ENCODE data around the gene SERPINB5. TPM values are rescaled to one million over a fixed set of nuclear protein-coding genes. Genes with fewer than 3 reads are reported as not detected.

The SERPINB5 gene
- total and polyA plus RNA-seq, 2 experiments from 2014 or later, result 0.16 TPM; not detected in 1

GRCh38 chr18:63470751-63471150 is 6.0 kb upstream of the SERPINB5 start:
- Histone ChIP-seq H3K4me1 (ENCODE audit: insufficient read depth) (no peaks in the 10 kb centered on the region), H3K27me3 (ENCODE audit: insufficient read depth) (no peaks in the 10 kb centered on the region), H3K27ac (ENCODE audit: low read depth) (no peak overlapping the region), H3K9me2 (ENCODE audit: insufficient read depth) (no peaks in the 10 kb centered on the region), H3F3A (replicated peaks; ENCODE audit: low read depth) (no peaks in the 10 kb centered on the region), H4K20me1 (replicated peaks; ENCODE audit: insufficient read depth) (no peaks in the 10 kb centered on the region), H2AFZ (peak overlapping the region; percentile 84; the same call in 1 of the 2 replicates), H3K79me2 (replicated peaks; ENCODE audit: insufficient read depth) (no peaks in the 10 kb centered on the region), H3K4me2 (no peak overlapping the region), H3K4me3 (no peak overlapping the region), H3K36me3 (ENCODE audit: insufficient read depth) (no peaks in the 10 kb centered on the region)
- ATAC-seq (no peak), DNase-seq (ENCODE audit: low spot score) (no peak)
- no peaks in the 10 kb centered on the region for H3K4me1 Mint-ChIP-seq
- H3K36me3 Mint-ChIP-seq (ENCODE audit: low read depth), result no peaks in the 10 kb centered on the region
- no peak overlapping the region for H3K27ac Mint-ChIP-seq
- TF ChIP-seq ZNF331 (CRISPR knock-in tag; IDR thresholded peaks at IDR 0.05; ENCODE audit: low read depth) (no peak), EZH2 (IDR thresholded peaks at IDR 0.05; ENCODE audit: low read depth, unreplicated experiment) (no peak), POLR2AphosphoS5 (IDR thresholded peaks at IDR 0.05; ENCODE audit: low read depth) (no peak), ZNF114 (CRISPR knock-in tag; IDR thresholded peaks at IDR 0.05) (no peak), CREB1 (CRISPR knock-in tag; IDR thresholded peaks at IDR 0.05; ENCODE audit: low read depth) (no peak), NANOG (IDR thresholded peaks at IDR 0.05; ENCODE audit: borderline replicate concordance) (no peak), STAT1 (IDR thresholded peaks at IDR 0.05; ENCODE audit: unreplicated experiment) (no peak), JUNB (IDR thresholded peaks at IDR 0.05; ENCODE audit: unreplicated experiment) (no peak), ZNF462 (CRISPR knock-in tag; IDR thresholded peaks at IDR 0.05) (no peak), EZH2phosphoT487 (IDR thresholded peaks at IDR 0.05; ENCODE audit: unreplicated experiment) (no peak)
- TF ChIP-seq, protein P1, sequence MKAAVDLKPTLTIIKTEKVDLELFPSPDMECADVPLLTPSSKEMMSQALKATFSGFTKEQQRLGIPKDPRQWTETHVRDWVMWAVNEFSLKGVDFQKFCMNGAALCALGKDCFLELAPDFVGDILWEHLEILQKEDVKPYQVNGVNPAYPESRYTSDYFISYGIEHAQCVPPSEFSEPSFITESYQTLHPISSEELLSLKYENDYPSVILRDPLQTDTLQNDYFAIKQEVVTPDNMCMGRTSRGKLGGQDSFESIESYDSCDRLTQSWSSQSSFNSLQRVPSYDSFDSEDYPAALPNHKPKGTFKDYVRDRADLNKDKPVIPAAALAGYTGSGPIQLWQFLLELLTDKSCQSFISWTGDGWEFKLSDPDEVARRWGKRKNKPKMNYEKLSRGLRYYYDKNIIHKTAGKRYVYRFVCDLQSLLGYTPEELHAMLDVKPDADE (IDR thresholded peaks at IDR 0.05), result no peak
- TF ChIP-seq, protein P2, sequence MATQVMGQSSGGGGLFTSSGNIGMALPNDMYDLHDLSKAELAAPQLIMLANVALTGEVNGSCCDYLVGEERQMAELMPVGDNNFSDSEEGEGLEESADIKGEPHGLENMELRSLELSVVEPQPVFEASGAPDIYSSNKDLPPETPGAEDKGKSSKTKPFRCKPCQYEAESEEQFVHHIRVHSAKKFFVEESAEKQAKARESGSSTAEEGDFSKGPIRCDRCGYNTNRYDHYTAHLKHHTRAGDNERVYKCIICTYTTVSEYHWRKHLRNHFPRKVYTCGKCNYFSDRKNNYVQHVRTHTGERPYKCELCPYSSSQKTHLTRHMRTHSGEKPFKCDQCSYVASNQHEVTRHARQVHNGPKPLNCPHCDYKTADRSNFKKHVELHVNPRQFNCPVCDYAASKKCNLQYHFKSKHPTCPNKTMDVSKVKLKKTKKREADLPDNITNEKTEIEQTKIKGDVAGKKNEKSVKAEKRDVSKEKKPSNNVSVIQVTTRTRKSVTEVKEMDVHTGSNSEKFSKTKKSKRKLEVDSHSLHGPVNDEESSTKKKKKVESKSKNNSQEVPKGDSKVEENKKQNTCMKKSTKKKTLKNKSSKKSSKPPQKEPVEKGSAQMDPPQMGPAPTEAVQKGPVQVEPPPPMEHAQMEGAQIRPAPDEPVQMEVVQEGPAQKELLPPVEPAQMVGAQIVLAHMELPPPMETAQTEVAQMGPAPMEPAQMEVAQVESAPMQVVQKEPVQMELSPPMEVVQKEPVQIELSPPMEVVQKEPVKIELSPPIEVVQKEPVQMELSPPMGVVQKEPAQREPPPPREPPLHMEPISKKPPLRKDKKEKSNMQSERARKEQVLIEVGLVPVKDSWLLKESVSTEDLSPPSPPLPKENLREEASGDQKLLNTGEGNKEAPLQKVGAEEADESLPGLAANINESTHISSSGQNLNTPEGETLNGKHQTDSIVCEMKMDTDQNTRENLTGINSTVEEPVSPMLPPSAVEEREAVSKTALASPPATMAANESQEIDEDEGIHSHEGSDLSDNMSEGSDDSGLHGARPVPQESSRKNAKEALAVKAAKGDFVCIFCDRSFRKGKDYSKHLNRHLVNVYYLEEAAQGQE (IDR thresholded peaks at IDR 0.05; ENCODE audit: unreplicated experiment), result no peak
- TF ChIP-seq, protein P3, sequence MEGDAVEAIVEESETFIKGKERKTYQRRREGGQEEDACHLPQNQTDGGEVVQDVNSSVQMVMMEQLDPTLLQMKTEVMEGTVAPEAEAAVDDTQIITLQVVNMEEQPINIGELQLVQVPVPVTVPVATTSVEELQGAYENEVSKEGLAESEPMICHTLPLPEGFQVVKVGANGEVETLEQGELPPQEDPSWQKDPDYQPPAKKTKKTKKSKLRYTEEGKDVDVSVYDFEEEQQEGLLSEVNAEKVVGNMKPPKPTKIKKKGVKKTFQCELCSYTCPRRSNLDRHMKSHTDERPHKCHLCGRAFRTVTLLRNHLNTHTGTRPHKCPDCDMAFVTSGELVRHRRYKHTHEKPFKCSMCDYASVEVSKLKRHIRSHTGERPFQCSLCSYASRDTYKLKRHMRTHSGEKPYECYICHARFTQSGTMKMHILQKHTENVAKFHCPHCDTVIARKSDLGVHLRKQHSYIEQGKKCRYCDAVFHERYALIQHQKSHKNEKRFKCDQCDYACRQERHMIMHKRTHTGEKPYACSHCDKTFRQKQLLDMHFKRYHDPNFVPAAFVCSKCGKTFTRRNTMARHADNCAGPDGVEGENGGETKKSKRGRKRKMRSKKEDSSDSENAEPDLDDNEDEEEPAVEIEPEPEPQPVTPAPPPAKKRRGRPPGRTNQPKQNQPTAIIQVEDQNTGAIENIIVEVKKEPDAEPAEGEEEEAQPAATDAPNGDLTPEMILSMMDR (conservative IDR thresholded peaks at IDR 0.05; ENCODE audit: low read depth in 2 of 2), result no peak
- no peaks in the 10 kb centered on the region for H3K27me3 Mint-ChIP-seq (ENCODE audit: insufficient read depth, low read depth, poor library complexity)
- no peaks in the 10 kb centered on the region for H3K9me3 Mint-ChIP-seq
- H3K4me3 Mint-ChIP-seq, result no peak overlapping the region

Measured in GM23338 (cell line).